G401.6 (cell line): ENCODE data around the gene FOXN3.

Source experiments
- FAIRE-seq: peaks from 2 replicates; lab custom pipeline; 2012; peaks lifted over from hg19 to GRCh38; lab: Jason Lieb, UNC

The FOXN3 gene

DNA sequence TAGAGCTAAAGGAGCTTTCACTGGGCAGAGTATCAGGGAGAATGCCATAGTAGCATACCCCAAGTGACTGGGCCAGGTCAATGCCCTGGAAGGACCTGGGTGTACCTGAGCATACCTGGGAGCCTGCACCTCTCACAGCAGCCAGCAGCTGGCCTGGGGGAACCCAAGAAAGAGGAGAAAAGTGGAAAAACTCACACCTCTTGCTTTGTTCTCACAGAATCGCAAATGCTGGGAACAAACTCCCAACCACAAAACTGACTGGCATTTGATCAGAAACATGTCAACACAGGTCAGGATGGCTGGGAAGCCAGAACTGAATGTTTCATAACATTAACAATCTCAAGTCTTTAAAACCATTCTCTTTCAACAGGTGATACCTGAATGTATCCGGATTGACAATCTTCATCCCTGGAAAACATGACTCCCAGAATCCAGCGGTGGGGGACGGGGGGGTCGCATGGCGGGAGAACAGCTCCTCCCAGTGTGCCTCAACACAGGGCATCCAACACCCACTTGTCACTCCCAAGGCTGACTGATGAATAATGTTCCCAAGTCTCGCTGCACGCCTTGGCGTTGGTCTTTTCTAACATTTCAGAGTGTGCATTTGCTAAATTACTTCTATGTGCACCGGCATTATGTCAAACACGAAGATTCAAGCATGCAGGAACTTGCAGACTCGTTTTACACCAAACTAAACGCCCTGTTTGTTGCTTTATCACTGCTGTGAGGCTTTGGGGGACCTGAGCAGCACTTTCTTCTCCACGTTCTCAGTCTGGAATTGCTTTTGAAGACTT, 7.9 kb downstream of the FOXN3 start:
- FAIRE-seq = no peak

DNA sequence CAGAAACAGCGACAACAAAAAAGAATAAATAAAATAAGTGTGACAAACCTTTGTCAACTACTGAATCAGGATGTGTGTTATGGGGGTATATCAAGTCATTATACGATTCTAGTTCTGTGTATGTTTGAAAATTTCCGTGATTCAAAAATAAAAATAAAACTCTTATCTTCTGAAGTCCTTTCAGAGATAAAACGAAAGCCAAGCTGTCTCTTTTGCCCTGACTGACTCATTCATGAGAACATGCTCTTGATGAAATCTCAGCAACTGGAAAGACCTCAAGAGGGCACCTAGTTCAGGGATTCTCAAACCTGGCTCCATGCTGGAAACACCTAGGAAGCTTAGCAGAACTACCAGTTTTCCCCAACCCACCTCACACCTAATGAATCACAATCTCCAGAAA, 9.2 kb downstream of the FOXN3 start:
- no peak for FAIRE-seq

DNA sequence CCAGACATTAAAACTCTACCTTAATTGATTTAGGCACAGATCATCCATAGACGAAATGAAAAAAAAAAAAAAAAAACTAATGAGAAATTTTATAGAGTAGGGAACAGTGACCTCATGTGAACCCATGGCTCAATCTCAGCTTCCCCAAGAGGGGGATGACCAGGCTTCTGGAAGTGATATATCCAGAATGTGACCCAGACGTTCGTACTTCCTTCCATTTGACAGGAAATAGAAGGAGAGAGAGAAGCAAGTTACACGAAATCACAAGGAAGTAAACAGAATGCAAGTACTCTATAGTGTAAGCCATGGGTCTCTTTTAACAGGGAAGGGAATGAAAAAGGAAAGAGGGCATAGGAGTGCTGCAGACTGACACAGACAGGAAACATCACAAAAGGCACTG, 10.1 kb downstream of the FOXN3 start:
- no peak for FAIRE-seq

DNA sequence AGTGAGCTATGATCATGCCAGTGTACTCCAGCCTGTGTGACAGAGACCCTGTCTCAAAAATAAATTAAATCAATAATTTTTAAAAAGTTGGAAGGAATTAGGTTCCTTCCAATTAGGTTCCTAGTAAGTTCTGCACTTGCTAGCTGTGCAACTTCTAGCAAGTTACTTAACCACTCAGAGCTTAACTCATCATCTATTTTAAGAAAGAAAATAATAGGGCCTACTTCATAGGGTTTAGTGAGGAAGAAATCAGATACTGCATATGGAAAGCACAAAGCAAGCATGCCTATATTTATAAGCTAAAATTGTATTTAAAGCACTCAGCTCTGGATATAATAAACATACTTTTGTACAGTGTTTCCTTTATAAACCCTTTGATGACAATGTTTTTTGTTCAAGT, 10.7 kb downstream of the FOXN3 start:
- FAIRE-seq = no peak

DNA sequence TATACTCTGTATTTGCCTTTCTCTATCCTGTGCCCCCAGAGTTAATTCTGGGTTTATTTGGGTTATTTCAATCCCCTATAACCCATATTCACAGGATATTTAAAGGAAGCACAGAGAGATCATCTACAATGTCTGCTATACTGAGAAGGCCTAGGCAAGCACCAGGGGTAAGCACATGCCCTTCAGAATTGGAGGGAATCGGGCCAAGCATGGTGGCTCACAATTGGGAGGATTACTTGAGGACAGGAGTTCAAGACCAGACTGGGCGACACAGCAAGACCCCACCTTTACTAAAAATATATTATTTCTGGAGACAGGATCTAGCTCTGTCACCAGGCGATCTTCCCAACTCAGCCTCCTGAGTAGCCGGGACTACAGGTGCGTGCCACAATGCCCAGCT, 11.3 kb downstream of the FOXN3 start:
- no peak for FAIRE-seq

DNA sequence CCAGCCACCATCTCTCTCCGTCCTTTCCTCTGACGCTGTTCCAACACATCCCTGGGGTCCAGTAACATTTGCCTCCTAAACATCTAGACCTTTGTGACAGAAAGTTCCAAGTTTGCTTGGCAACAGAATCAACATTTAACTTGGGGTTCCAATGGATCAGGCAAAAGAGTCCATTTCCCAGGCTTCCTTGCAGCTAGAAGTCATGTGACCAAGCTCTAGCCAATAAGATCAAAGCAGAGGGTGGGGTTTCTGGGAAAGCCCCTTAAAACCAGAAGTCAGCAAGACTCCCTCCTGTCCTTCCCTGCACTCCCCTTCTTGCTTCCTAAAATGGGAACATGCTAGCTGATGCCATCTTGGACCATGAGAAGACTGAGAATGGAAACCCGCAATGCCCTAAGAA, 14.7 kb downstream of the FOXN3 start:
- FAIRE-seq = no peak

DNA sequence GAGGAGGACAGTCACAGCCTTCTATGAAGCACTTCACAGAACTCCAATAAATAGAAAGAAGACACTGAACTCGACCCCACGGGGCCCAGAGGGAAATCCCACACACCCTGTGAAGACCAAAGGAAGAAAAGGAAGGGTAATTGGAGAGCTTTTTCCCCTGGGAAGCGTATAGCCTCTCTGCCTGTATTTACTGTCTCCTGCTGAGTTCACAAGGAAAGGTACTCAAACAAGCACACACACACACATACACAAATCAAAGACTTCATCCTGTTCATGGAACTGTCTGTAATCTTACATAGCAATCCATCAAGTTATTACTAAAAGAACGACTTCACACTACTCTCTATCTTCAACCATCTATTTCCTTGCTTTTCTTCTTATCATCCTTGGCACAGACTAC, 15.3 kb downstream of the FOXN3 start:
- no peak for FAIRE-seq

DNA sequence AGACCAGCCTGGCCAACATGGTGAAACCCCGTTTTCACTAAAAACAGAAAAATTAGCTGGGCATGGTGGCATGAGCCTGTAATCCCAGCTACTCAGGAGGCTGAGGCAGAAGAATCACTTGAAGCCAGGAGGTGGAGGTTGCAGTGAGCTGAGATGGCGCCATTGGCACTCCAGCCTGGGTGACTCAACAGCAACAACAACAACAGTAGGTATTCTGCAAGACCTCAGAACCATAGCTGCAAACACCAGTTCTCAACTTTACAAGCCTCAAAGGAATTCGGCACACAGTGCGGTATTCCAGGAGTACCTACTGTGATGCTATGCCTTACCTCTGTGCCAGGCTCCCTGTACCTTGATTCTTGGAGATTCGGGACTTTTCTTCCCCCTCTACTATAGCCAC, 15.8 kb downstream of the FOXN3 start:
- no peak for FAIRE-seq

DNA sequence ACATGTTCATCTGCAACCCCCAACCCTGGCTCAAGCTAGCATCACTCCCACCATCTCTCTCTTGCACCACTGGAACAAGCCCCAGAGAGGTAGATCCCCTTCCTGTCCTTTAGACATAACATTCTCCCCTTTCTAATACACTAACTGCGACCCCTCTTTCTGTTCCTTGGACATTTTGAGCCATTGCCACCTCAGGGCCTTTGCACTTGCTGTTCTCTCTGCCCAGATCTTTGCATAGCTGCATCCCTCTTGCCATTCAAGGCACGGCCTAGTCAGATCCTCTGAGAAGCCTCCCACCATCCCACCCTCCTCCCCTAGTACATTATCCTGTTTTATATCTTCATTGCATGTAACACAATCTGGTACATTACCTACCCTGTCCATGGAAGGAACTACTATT, 16.5 kb downstream of the FOXN3 start:
- no peak for FAIRE-seq

DNA sequence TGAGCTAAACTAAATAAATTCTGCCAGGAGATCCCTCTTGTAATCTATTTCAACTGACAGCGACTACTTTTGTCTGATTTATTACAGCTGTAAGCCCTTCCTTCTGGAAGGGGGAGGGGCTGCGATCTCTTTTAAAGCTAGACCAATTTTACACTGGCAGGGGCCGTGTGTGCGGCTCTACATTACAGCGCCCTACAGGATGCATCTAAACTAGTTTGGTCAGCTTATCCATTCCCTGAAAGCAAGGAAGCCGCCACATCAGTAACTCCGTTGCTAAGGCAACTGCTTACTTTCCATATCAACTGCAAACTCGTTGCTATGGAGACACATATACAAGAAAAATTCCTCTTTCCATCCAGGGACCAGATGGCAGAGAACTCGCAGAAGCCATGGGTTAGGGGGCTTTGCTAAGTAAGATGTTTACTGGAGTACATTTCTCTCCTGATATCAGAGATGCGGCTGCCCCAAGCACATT, 17.4 kb downstream of the FOXN3 start:
- FAIRE-seq = no peak

DNA sequence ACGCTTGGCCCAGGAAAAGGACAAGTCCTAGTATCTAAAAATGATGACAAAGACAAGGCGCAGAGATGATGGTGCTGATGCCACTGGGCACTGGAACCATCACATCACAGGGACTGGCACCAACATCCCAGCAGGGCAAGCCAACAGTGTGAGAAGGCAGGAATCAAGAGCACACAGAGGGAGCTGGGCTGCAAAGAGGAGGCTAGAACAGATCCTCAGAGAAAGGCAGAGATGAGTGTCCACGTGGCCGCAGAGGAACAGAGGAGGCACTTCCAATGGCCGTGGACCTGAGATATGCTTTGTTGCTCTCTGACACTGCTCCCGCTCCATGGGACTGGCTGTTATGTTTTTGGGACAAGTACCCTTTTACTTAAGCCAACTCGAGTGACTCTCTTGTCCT, 17.9 kb downstream of the FOXN3 start:
- FAIRE-seq = no peak

DNA sequence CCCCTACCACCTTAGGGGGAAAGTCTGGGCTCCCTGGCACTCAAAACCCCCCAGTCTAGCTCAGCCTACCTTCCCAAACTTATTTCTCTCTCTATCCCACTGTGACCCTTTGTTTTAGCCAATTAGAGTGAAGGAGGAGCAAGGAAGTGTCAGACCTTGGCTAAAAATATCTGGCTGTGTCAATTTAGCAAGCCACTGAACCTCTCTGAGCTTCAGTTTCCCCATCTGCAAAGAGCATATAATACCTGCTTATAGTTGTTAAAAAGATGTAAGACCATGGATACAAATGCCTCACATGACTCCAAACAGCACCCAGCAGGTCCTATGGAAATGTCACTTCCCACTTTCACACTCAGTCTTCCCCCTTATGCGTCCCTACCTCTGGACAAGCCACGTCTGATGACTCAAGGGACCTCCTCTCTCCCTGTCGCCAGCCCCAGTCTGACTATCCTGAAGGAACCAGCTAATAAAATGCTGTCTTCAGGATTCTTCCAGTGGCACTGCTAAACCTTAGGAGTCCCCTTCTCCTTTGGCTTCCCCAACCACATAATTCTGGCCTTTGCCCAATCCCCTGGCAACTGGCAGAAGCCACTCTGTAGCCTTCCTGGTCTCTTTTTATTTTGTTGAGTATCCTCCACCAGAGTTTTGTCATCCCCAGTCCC, 19.3 kb downstream of the FOXN3 start:
- no peak for FAIRE-seq

DNA sequence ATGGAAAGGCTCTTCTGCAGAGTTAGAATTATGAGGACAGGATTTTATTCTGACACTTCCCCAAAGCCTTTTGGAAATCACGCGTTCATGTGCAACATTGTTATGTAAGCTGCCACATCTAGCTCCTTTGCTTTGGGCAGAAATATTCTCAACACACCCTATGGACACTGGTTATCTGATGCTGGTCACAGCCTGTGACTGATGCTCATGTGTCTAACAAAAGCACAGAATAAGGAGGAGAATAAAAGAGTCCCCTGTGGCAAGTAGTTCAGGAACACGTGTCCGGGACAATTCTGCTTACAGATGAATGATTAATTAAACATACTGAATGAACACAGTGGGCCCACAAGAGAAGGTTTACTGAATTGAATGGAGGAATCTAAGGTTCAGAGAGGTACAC, 22.1 kb downstream of the FOXN3 start:
- no peak for FAIRE-seq

DNA sequence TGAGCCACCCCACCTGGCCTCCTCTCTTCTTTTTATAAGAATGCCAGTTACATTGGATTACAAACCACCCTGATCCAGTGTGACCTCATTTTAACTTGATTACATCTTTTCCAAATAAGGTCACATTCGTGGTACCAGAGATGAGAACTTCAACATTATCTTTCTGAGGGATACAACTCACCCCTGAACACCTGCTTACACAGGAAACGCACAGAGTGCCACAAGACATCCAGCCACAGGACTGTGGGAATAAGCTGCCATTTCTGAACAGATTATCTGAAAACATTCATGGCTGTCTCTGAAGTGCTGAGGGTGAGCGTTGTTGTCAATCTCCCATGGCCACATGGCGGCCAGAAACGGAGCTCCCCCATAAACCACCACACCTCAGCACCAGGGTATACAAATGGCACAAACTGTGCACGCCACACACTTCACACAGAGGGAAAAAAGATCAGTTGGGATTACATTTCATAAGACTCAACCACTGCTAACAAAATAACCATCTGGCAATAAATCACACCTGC, 23.7 kb downstream of the FOXN3 start:
- no peak for FAIRE-seq

DNA sequence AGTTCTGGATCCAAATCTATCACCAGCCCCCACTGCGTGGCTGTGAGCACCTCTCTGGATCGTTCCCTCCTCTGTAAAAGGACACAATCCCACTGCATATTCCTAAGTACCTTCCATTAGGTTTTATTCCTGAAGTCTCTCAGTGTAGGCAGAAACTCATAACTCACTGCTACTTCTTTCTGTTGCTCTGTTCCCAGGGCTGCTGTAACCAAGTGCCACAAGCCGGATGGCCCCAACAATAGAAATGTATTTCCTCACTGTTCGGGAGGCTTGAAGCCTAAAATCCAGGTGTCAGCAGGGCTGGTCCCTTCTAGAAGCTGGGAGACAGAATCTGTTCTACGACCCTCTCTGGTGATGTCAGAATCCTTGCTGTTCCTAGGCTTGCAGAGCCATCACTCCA, 24.9 kb downstream of the FOXN3 start:
- FAIRE-seq = no peak

DNA sequence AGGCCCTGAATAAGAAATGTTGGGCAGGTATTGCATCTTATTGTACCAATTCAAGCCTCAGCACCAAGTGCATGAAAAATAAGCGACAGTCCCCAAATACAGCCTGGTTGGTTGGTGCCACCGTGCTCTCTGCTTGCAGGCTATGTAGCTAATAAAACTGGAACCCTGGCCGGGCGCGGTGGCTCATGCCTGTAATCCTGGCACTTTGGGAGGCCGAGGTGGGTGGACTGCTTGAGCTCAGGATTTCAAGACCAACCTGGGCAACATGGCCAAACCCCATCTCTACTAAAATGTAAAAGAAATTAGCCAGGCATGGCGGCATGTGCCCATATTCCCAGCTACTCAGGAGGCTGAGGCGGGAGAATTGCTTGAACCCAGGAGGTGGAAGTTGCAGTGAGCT, 25.5 kb downstream of the FOXN3 start:
- no peak for FAIRE-seq

DNA sequence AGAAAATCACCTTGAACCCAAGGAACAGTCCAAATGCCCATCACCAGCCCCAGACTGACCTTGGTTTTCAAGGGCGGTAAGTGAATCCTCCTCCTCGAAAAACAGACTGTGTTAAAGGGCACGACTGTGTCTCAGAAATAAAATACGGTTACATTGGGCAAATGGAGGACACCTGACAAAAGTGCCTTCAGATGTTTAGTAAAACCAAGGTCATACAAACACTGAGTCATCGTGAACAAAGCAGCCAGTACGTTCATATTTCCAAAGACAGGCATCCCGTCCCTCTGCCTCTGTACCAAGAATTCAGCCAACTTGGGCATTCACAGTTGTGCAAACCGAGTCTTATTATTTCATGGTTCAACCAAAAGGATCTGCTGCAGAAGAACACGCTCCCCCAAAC, 25.9 kb downstream of the FOXN3 start:
- FAIRE-seq = no peak

DNA sequence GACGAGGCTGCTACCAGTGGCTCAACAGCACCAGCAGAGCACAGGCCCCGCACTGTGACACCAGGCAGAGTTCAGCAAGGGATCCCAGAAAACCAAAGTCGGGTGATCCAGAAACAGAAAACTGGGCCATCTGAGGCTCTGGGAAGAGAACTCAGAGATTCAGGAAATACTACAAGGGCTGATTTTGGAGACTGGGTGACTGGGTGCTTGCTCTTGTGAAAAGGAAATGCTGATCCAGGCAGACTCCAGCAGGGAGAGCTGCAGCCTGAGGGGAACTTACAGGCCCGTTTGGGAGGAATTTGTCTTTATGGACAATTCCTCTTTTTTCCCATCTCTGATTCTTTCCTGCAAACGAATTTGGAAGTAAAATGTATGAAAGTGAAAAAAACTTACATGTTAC, 28.2 kb downstream of the FOXN3 start:
- no peak for FAIRE-seq

DNA sequence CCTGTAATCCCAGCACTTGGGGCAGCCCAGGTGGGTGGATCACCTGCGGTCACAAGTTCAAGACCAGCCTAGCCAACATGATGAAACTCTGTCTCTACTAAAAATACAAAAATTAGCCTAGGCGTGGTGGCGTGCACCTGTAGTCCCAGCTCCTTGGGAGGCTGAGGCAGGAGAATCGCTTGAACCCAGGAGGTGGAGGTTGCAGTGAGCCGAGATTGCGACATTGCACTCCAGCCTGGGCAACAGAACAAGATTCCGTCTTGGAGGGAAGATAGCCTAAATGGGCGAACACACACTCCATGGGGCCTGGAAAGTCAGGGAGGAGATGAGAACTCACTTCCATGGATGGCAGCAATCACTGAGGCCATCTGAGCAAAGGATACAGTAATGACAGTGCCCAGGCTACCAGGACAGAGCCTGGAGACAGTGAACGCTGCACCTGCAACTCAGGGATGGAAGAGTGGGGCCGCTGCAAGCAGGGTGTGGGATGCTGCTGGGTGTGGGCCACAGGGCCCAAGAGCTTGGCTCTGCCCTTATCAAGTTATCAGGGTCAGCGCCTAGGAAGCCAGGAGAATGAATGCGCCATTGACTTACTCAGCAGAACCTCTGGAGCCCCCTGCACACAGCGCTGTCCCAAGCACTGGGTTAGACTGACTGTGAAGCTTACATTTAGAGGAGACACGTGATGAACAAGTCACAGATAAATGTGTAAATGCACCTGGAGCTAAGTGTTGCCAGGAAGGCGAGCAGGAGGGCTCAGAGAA, 28.9 kb downstream of the FOXN3 start:
- FAIRE-seq = no peak

DNA sequence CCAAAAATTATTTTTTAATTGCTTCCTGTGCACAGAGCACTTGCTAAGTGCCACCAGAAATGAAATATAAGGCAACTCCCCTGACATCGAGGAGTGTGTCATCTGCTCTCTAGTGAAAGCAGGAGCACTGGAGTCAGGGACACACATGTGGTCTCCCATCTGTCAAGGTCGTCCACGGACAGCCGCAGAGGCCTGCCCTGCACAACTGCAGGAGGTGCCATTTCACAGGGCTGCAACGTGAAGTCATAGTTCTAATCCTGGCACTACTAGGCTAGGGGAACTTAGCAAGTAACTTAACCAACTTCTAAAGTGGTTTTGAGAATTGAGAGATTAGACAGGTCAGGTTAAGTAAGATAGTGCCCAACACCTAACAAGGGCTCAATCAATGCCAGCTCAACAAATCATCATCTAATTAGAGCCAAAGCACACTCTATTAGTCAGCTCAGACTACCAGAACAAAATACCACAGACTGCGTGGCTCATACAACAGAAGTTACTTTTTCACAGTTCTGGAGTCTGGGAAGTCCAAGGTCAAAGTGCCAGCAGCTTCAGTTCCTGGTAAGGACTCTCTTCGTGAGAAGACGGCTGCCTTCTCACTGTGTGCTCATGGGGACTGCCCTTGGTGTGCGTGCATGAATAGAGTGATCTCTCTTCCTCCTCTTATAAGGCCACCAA, 30.7 kb downstream of the FOXN3 start:
- no peak for FAIRE-seq

DNA sequence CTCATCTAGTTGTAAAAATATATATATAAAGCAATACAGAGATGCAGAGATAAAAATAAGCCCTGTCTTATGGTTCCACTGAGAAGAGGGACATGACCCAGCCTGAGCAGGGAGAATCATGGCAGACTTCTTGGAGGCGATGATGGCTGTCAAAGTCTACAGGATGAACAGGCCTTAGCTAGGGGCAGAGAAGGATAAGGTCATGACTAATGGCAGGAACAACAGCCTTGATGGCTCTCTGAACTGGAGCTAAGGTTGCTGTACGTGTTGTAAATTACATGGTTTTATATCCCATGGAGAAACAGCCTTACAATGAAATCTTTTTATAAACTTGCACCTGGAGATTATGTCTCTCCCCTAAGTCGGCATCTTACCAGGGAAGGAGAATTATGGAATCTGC, 32.4 kb downstream of the FOXN3 start:
- FAIRE-seq = no peak

DNA sequence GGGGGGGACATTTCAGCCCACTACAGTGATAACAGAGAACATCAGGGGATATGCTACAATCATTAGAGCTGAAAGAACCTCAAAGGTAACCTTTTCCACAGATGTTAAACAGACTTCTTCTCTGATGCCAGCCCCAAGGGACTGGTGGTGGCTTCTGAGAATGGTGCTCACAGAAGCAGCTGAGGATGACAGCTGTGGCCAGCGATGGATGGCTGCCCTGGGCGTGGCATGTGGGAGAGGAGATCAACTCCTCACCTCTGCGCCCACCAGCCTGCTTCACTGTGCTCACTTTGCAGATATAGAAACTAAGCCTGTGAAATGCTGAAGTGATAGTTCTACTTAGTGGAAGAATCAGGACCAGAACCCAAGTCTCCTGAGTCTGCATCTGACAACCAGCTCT, 33.0 kb downstream of the FOXN3 start:
- FAIRE-seq = no peak
